ENCODE results near the gene IKBKE. TPM values are rescaled to one million over a fixed set of nuclear protein-coding genes. Genes with fewer than 3 reads are reported as not detected.

The IKBKE gene
- total RNA-seq, 1 experiment from 2014 or later: 6.6 TPM

- H3K4me1 Mint-ChIP-seq: peaks cover 14 to 15% of the 10 kb centered on the region in 2 experiments
- H2BK120ac ChIP-seq (ENCODE audit: low read depth, low read length, poor library complexity, severe bottlenecking): no peak overlapping the region
These were observed 46.4 kb downstream of the IKBKE start for GRCh38 chr1:206516728-206516990.

More at GRCh38 chr1:206516728-206516990, 46.4 kb downstream of the IKBKE start:
- no peak overlapping the region for H2BK15ac ChIP-seq (ENCODE audit: low read depth, low read length)
- H3K23ac ChIP-seq (ENCODE audit: insufficient read length, low read depth, low read length): no peak overlapping the region
- H2AFZ ChIP-seq (ENCODE audit: low read length): no peak overlapping the region
- no peak overlapping the region for H4K5ac ChIP-seq (ENCODE audit: insufficient read length, low read depth, low read length)
- no peak overlapping the region; a peak in 1 of 5 replicates for H3K4me3 Mint-ChIP-seq
- WGBS (ENCODE audit: extremely low coverage, insufficient read length, low lambda C conversion rate): no CpG with 5 or more reads among the region's 5 CpGs
- H3K14ac ChIP-seq (ENCODE audit: insufficient read depth, low read length): no peak overlapping the region
- no peak overlapping the region for H3K9ac ChIP-seq (ENCODE audit: extremely low read depth, insufficient read length, low read length)
- no peak overlapping the region for H3K27ac Mint-ChIP-seq
- no peaks in the 10 kb centered on the region; the same call in 1 of the 2 replicates for H3K4me1 ChIP-seq (ENCODE audit: insufficient read depth, low read length)
- H3K27me3 ChIP-seq (ENCODE audit: insufficient read depth, low read length): no peaks in the 10 kb centered on the region
- no peak overlapping the region for H3K4ac ChIP-seq (ENCODE audit: low read depth, low read length)
- no peaks in the 10 kb centered on the region for H3K36me3 Mint-ChIP-seq (ENCODE audit: insufficient read depth in 1 of 3, low read depth in 3 of 3)
- no peak overlapping the region for H3K56ac ChIP-seq (ENCODE audit: insufficient read length, low read depth, low read length)
- H2AK5ac ChIP-seq (ENCODE audit: insufficient read length, low read length): no peak overlapping the region
- H3K9me3 Mint-ChIP-seq: no peaks in the 10 kb centered on the region
- H3K23me2 ChIP-seq (ENCODE audit: insufficient read length, low read depth, low read length, poor library complexity, severe bottlenecking): no peaks in the 10 kb centered on the region
- H3K27ac ChIP-seq (ENCODE audit: insufficient read length, low read depth, low read length): no peak overlapping the region
- H4K91ac ChIP-seq (ENCODE audit: insufficient read length, low read depth, low read length): no peak overlapping the region
- H3K4me2 ChIP-seq (ENCODE audit: insufficient read depth, insufficient read length, low read length): no peak overlapping the region
- no peak overlapping the region for H3K18ac ChIP-seq (ENCODE audit: insufficient read length, low read depth, low read length)
- no peak overlapping the region for H3T11ph ChIP-seq (ENCODE audit: low read length)
- H3K79me2 ChIP-seq (ENCODE audit: insufficient read depth, low read length): no peaks in the 10 kb centered on the region
- TF ChIP-seq CTCF (conservative IDR thresholded peaks at IDR 0.05): no peak
- H2BK20ac ChIP-seq (ENCODE audit: low read depth, low read length, poor library complexity, severe bottlenecking): no peak overlapping the region
- no peaks in the 10 kb centered on the region for H3K9me3 ChIP-seq (ENCODE audit: control insufficient read depth, low read depth, low read length)
- no peaks in the 10 kb centered on the region for H3K79me1 ChIP-seq (ENCODE audit: insufficient read depth, low read depth, low read length, poor library complexity, severe bottlenecking)
- peaks cover 12% of the 10 kb centered on the region for H3K27me3 Mint-ChIP-seq (ENCODE audit: low read depth)
- DNase-seq: no peak
- no peak overlapping the region for H2BK5ac ChIP-seq (ENCODE audit: insufficient read length, low read length)
- no peak overlapping the region for H2BK12ac ChIP-seq (ENCODE audit: insufficient read length, low read depth, low read length)
- no peak overlapping the region for H4K8ac ChIP-seq (replicated peaks; ENCODE audit: insufficient read length, low read depth, low read length)
- no peaks in the 10 kb centered on the region for H4K20me1 ChIP-seq (ENCODE audit: control insufficient read depth, insufficient read depth, insufficient read length)

Data from H9 (cell line).